H1 (cell line): ENCODE data around the gene BBLN.

ENCODE experiments used
- CBX8 ChIP-seq: fragments of 300-800, 300-1000 bp; sonication (generic); IDR thresholded peaks from 2 replicates; pipeline ENCODE4 v1.7.1; 2016; ENCODE audit warnings: low read depth, low read length, borderline replicate concordance
- EP300 ChIP-seq, 2 experiments: IDR thresholded peaks; 1 replicate in 1 of 2; 2 replicates in 1 of 2; pipeline ENCODE4 v1.6.1; 2011 to 2012; ENCODE audit warnings: low read depth in 2 of 2, low read length in 2 of 2, mild to moderate bottlenecking in 2 of 2, borderline replicate concordance in 1 of 2, inconsistent platforms in 1 of 2, moderate library complexity in 1 of 2
- MAFK ChIP-seq: IDR thresholded peaks from 2 replicates; pipeline ENCODE4 v1.6.1; 2012; ENCODE audit warnings: low read depth, mild to moderate bottlenecking, improper control_type of control experiment, low read length
- POLR2A ChIP-seq, 2 experiments: IDR thresholded peaks; 1 replicate in 1 of 2; 2 replicates in 1 of 2; pipeline ENCODE4 v1.6.1; 2011; ENCODE audit warnings: low read depth in 2 of 2, low read length in 2 of 2, mild to moderate bottlenecking in 2 of 2; ENCODE audit errors: control extremely low read depth in 1 of 2
- POLR2AphosphoS5 ChIP-seq: IDR thresholded peaks from 2 replicates; pipeline ENCODE4 v1.6.1; 2011; ENCODE audit warnings: low read depth, low read length
- RAD21 ChIP-seq, 2 experiments: IDR thresholded peaks in 1 of 2; conservative IDR thresholded peaks in 1 of 2; 2 replicates each; pipeline ENCODE4 v1.6.1; 2011; ENCODE audit warnings: low read depth in 2 of 2, low read length in 2 of 2, improper control_type of control experiment in 1 of 2, inconsistent platforms in 1 of 2, mild to moderate bottlenecking in 1 of 2, moderate library complexity in 1 of 2
- RFX5 ChIP-seq: IDR thresholded peaks from 2 replicates; pipeline ENCODE4 v1.6.1; 2011; ENCODE audit warnings: low read depth, low read length, improper control_type of control experiment, borderline replicate concordance
- SP4 ChIP-seq: IDR thresholded peaks from 2 replicates; pipeline ENCODE4 v1.6.1; 2012; ENCODE audit warnings: low read length, inconsistent platforms
- SUZ12 ChIP-seq: fragments of 200-600 bp; sonication (generic); IDR thresholded peaks from 2 replicates; pipeline ENCODE4 v1.6.1; 2012; ENCODE audit warnings: mild to moderate bottlenecking, inconsistent platforms, low read length, moderate library complexity, mixed read lengths

- TF ChIP-seq RFX5, result no peak
- TF ChIP-seq RAD21 (IDR thresholded peaks at IDR 0.05 in 1 of 2, conservative IDR thresholded peaks at IDR 0.05 in 1 of 2; ENCODE audit: low read depth in 2 of 2, low read length in 2 of 2), result peak; percentile 95
- TF ChIP-seq EP300 (IDR thresholded peaks at IDR 0.05; ENCODE audit: borderline replicate concordance in 1 of 2, low read depth in 2 of 2, low read length in 2 of 2), result no peak
- peak in 1 of 2 experiments; percentile 21; a peak in 1 of 3 replicates for TF ChIP-seq POLR2A (IDR thresholded peaks at IDR 0.05; ENCODE audit: control extremely low read depth in 1 of 2, low read depth in 2 of 2, low read length in 2 of 2)
- TF ChIP-seq SP4, result 0 out of 2 replicates have a peak, but pooled peaks have one; percentile 72
- TF ChIP-seq POLR2AphosphoS5, result no peak
- no peak for TF ChIP-seq CBX8
- TF ChIP-seq MAFK, result no peak
- no peak for TF ChIP-seq SUZ12
Observed at GRCh38 chr9:128117613-128118471, 42.2 kb upstream of the BBLN start.
